HG02840 (cell line): ENCODE results near the gene ALPL.

Source experiments
- ATAC-seq: cut with Tn5 transposase; IDR thresholded peaks from one replicate; pipeline ENCODE4 v1.9.1; 2021; ENCODE audit warnings: mild to moderate bottlenecking, moderate library complexity, moderate number of reproducible peaks; ENCODE audit not compliant: unreplicated experiment, low FRiP score

ALPL gene

DNA sequence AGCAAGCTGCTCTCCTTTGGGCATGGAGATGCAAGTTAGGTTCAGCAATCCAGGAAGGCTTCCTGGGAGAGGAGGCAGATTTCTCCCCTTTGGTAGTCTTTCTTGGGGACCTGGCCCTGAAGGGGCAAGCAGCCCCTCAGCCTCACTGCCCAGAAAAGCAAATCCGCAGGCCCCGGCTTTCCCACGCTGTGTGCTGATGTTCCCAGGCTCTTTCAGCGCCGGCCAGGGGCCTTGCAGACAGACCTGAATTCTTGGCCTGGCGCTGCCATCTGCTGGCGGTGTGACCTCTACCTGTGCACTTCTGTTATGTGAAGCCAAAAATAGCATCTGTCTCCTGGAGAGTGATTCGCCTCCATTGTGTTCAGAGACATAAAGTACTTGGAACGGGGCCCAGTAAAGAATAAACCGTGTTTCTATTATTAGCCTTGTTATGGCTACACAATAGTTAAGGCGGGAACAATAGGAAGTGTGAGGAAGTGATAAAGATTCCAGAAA lies 64.8 kb downstream of the ALPL start:
- ATAC-seq = no peak

DNA sequence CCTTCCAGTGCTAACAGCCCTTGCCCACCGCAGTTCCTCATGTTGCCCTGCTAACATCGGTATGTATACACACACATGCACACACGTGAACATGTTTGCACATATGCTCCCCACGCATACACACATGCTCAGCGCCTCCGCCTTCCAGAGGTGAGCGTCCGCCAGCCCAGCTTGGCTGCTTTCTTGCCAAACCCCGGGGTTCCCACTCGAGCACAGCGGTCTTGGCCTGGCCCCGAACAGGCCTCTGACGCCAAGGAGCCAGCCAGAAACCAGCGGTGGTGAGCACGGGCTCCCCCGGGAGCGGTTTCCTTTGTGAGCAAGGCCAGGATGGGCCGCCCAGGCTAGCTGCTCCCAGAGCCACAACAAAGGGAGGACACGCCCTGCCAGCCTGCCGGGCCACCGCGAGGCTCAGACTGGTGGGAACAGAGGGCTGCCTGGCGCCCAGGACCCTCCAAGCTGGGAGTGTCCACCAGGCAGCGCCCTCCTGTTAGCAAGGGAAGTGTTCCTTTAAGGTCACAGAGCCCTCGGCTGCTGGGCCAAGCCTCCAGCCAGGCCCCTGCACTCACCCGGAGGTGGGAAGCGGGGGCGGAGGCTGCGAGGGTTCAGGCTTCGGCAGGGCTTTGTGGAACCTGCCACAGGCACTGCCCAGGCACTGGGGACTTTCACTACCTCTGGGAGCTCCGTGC lies 65.4 kb downstream of the ALPL start:
- ATAC-seq = no peak

DNA sequence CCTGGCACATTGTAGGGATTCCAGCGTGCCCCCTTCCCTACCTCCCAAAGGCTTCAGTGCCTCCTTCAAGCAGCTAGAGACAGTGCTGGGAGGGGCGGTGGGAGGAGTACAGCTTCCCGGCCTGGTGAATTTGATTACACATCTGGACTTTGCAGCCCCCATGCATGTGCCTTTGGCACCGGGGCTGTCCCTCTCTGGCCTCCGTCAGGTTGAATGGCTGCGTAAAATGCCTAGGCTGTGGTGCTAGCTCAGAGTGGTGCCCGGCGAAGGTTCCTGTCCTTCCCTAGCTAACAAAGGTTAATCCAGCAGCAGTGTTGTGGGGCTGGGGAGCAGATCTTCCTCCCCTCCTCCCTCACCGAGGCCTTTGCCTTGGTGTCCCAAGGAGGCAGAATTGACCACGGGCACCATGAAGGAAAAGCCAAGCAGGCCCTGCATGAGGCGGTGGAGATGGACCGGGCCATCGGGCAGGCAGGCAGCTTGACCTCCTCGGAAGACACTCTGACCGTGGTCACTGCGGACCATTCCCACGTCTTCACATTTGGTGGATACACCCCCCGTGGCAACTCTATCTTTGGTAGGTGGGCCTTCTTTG lies 66.2 kb downstream of the ALPL start:
- ATAC-seq = no peak

DNA sequence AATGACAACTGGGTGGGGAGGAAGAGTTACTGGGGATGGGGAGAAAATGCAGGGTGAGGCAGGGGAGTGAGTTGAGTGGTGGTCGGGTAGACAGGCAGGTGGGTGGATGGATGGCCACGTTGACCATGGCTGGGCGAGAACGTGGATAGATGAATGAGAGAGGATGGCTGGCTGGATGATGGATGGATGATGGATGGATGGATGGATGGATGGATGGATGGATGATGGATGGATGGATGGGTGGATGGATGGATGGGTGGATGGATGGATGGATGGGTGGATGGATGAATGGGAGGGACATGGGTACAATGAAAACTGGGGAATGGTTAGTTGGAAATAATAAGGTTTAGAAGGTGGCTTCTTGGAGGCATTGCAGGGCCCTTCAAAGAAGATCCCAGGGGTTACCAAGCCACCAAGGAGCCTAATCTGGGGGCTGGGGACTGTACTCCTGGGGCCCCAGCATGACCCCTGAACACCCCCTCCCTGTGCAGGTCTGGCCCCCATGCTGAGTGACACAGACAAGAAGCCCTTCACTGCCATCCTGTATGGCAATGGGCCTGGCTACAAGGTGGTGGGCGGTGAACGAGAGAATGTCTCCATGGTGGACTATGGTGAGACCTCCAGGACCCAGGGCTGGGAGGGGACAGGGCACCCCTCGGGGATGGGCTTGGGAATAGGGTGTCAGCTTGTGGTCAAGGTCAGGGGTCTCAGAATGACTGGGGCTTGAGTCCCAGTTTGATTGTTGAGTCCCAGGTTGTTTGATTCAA lies 67.0 kb downstream of the ALPL start:
- no peak for ATAC-seq

DNA sequence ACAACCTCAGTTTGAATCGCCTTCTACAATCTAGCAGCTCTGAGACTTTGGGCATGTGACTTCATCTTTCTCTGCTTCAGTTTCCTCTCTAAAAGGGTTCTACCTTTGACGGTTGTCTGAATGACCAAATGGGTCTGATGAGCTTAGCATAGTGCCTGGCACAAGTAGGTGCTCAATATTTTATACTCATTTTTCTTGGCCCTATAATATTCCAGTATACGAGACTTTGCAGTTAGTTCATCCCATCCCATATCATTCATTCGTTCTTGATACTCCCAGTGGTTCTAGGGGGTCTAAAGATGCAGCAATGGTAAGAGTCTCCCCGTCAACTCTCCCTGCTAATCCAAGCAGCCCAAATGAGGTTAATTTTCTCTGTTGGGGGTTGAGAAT lies 67.6 kb downstream of the ALPL start:
- ATAC-seq = no peak

DNA sequence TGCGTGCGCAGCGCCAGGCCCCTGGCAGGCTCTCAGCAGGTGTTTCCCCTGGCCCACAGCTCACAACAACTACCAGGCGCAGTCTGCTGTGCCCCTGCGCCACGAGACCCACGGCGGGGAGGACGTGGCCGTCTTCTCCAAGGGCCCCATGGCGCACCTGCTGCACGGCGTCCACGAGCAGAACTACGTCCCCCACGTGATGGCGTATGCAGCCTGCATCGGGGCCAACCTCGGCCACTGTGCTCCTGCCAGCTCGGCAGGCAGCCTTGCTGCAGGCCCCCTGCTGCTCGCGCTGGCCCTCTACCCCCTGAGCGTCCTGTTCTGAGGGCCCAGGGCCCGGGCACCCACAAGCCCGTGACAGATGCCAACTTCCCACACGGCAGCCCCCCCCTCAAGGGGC lies 68.1 kb downstream of the ALPL start:
- no peak for ATAC-seq

DNA sequence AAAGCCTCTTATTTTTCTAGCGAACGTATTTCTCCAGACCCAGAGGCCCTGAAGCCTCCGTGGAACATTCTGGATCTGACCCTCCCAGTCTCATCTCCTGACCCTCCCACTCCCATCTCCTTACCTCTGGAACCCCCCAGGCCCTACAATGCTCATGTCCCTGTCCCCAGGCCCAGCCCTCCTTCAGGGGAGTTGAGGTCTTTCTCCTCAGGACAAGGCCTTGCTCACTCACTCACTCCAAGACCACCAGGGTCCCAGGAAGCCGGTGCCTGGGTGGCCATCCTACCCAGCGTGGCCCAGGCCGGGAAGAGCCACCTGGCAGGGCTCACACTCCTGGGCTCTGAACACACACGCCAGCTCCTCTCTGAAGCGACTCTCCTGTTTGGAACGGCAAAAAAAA lies 68.7 kb downstream of the ALPL start:
- ATAC-seq = no peak

DNA sequence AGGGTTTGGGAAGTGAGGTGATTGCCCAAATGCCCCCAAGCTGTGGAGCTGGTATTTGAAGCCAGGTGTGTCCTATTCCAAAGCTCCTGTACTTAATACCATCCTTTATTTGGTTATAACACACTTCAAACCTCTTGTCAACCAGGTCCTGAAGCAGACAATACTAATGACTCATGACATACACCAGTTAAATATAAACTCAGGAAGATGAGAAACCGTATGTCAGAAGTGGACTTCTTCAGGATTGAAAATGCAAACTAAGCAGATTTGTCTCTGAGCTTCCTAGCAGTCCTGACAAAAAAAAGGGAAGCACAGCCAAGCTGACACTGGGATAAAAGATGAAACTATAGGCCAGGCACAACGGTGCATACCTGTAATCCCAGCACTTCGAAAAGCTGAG lies 70.6 kb downstream of the ALPL start:
- no peak for ATAC-seq

DNA sequence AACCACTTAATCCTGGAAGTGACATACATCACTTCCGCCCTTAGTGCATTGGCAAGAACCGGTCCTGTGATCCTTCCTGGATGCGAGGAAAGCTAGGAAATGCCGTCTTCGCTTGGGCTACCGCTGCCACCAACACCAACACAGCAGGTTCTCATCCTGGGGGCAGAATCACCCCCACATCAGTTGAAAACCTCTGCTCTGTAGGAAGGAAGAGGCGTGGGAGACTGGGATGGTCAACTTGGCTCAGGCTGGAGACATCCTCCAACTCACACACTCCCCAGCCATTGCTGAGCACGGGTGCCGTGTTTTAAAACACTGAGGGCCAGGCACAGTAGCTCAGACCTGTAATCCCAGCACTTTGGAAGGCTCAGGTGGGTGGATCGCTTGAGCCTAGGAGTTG lies 74.9 kb downstream of the ALPL start:
- ATAC-seq = no peak

DNA sequence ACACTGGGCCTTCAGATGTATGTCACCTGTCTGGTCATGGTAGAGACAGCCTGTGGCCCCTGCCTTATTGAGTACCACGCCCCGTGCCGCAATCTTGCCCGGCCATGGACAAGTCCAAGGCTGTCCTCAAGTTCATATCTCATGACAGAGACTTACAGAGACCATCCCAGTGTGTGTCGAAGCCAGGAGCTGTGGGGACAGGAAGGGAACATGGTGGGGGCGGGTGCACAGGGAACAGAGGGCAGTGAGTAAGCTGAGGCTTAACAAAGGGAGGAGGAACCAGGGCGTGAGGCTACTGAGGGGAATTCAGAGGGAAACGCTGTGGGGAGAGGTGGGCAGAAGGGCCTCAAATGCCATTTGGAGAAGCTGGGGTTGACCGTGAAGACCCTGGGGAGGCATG lies 75.8 kb downstream of the ALPL start:
- no peak for ATAC-seq

DNA sequence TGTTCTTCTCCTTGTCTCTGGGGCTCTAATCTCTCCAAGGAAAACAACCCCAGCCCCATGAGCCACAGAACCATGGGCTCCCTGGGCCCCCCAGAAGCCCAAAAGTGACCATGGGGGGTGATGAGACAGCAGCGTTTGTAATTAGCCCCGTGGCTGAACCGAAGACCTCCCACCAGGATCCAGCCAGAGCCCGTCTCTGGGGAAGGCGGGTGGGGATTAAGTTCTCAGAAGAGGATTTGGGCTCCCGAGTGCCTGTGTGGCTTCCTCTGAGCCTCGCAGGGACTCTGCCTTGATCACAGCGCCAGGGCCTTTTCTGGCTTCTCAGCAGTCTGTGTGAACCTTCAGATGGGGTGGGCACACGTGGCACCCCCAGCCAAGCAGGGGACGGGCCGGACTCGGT lies 77.0 kb downstream of the ALPL start:
- ATAC-seq = no peak

DNA sequence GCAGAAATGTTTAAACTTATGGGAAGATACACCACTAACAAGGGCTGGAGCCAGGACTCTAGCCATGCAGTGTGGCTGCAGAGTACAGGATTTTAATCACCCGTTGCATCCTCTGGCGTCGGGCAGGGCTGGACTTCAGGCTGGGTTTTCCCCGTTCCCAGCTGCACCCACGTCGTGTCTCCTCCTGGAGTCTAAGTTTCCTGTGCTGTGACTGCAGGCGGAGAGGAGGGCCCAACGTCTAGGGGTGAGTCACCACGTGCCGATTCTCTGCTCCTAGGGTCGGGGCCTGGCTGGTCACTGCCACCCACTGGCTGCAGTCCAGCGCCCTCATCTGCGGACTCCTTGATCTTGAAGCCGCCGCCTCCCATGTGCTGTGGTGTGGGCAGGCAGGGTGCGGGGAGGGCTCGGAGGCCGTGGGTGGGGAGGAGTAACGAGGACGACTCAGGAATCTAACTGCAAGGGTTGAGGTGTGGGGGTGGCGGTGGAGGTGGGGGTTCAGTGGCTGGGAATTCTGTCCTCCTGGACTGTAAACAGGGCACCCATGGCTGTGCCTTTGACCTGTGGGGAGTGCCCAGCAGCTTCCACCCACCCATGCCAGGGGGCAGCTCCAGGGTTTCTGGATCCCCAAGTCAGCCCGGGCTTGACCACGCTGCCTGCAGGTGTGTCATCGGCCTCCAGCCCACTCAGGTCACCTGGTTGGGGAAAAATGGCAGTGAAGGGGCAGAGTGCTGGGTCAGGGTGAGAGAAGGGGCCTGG lies 77.8 kb downstream of the ALPL start:
- no peak for ATAC-seq

DNA sequence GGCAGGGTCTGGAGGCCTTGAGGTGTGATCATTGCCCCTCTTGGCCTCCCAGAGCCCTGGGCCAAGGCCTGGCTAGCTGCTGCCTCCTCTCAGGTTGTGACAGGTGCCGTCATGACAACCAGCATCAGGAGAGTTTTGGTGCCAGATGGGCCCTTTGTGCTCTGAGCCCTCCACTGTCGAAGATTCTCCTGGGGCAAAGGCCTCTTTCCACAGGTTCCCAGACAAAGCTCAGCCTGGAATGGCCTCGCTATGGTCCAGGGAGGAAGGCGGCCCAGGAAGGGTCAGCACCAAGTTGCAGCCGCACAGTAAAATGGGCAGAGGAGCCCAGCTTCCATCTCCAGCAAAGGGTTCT lies 78.4 kb downstream of the ALPL start:
- ATAC-seq = no peak

DNA sequence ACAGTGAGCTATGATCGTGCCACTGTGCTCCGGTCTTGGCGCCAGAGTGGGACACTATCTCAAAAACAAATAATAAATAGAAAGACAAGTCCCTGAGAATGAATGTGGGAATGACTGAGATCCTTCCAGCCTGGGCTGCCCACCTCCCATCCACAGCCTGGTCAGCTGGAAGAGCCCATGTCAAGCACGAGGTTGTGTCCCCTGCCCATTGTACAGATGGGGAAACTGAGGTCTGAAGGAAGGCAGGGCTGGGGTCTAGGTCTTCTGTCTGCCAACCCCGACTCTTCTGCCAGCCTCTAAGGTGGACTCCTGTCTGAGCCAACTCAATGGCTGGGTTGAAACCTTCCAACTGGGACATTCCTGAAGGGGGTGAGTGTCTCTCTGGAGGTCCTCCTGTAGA lies 80.4 kb downstream of the ALPL start:
- no peak for ATAC-seq

DNA sequence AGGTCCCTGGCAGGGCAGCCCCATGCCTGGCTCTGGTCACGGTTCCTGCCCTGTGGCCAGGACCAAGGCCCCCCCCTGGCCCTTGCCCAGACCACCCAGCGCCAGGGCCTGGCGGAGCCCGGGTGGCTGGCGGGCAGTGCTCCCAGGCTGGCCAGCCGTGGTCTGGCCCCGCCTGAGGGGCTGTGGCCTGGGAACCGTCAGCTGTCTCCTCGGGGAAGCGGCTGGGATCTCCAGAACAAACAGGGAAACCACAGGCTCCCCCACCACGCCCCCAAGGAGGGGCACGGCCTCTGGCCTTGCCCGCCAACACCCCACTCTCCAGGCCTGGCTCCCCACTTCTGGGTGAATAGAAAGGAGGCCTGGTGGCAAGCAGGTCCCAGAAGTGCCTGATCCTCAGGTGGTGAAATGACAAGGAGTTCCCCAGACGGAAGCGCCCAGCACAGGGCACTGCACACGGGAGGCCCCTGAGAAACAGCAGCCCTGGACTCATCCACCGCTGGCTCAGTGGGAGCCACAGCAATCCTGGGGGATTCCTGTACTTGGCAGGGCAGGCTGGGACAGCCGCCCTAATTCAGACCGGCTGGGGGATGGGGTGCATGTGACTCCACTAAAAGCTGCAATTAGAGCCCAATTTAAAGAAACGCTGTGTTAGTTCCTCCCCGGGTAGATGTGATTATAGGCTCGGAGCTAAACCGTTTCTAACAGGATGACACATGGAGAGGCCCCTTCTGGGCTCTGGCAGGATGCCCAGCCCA lies 81.1 kb downstream of the ALPL start:
- no peak for ATAC-seq

DNA sequence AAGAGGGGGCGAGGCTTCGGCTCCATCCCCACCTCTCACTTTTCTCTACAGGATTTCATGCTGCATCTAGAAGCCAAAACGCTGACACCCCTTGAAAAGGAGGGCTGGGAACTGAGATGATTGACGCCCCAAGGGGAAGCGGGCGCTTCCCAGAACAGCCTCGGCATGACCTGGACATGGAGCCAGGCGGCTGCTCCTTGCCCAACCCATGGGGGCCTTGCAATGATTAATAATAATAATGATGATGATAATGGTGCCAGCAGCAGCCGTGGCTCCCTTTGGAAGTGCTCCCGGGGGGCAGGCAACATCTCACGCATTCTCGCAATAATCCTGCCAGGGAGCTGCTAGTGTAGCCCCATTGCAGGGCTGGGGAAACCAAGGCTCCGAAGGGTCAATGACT lies 81.7 kb downstream of the ALPL start:
- no peak for ATAC-seq

DNA sequence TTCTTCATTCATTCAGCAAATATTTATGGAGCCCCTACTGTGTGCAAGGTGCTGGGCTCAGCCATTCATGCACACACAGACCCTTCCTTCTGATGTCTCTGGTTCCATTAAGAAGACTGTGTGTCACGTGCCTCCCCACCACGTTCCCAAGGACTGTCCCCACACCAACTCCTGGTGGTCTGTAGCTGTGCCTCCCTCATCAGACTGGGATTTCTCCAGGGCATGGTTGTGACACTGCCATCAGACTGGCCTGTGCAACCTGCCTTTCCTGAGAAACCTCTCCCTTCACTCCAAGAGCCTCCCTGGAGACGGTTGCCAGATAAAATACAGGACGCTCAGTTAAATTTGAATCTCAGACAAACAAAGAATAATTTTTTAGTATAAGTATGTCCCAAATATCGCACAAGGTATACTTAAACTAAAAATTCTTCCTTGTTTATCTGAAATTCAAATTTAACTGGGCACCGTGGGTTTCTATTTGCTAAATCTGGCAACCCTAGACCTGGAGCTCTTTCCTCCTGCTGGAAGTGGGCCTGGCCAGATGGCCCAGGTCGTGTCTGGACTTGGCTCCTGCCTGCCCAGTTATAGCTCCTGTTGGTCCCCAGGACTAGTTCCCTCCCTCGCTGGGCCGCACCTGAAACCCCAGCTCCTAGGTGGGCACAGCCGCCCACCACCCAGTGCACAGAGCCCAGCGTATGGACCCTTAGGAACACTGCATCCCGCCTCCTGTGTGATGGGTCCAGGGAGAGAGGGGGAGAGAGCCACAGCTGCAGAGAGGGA lies 83.1 kb downstream of the ALPL start:
- no peak for ATAC-seq

DNA sequence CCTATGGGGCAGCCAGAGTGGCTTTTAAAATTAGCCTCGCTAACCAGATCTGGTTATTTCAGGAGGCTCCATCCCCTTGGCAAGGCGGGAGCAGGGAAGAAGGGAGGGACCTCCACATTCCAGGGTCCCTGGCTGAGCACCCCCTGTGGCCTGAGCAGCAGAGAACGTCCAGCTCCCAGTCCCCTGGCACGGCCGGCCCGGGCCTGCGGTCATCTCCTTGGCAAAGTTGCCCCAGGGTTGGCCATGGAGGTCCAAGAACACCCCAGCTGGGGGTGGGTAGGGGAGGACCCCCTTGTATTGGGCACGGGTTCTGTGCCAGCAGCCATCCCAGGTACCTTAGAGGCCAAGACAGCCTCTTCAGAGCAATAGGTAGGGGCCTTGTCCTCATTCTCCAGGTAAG lies 84.0 kb downstream of the ALPL start:
- no peak for ATAC-seq

DNA sequence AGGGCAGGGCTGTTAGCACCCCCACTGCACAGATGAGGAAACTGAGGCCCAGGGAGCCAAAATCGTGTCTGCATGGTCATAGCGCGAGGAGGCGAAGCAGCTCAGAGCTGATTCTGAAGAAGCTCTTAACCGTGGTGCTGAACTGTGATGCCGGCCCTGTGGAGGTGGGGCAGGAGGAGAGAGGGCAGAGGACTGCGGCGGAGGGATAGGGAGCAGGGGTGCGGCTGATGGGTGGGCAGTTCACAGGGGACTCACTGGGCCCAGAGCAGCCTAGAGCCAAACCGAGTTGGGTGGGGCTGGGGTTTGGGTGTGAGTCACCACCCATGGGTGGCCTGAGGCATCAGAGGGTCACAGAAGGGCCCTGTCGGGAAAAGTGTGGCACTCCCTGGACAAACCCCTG lies 85.3 kb downstream of the ALPL start:
- ATAC-seq = no peak
